ENCODE data around the gene SEL1L3.
"Not testable (repeated sequence)": the region's sequence is repeated elsewhere in the genome, so short reads cannot be mapped to it uniquely, and the experiment has no call there.

The SEL1L3 gene

GRCh38 chr4:25862411-25863346 lies at the start of gene SEL1L3:
Gene SEL1L3 (minus strand): TSS chr4:25862988. CDS start chr4:25862836, 152 bp downstream.
- Mint-ChIP-seq H3K9me3 (no peaks in the 10 kb centered on the region), H3K4me1 (peaks cover 46% of the 10 kb centered on the region)
- DNase-seq (ENCODE audit: low spot score in 2 of 2) = peak; percentile 35 to 70

GRCh38 chr4:25911356-25911755 lies 48.6 kb upstream of the SEL1L3 start:
- no peaks in the 10 kb centered on the region for H3K9me3 Mint-ChIP-seq
- H3K27ac Mint-ChIP-seq = no peak overlapping the region

More at GRCh38 chr4:25862411-25863346, at the start of gene SEL1L3:
- peak within 1 kb of the TSS; percentile 100 for H3K4me3 Mint-ChIP-seq
- H3K36me3 Mint-ChIP-seq = peaks cover 17% of the 10 kb centered on the region
- peak within 1 kb of the TSS; percentile 100 for H3K27ac Mint-ChIP-seq
- peak; percentile 52 for ATAC-seq

GRCh38 chr4:25908491-25908901 lies 45.7 kb upstream of the SEL1L3 start:
- no peak for DNase-seq (ENCODE audit: low spot score in 2 of 2)
- ATAC-seq = no peak
- H3K4me3 Mint-ChIP-seq = no peak overlapping the region
- peaks cover 20% of the 10 kb centered on the region for H3K4me1 Mint-ChIP-seq
- no peaks in the 10 kb centered on the region for H3K9me3 Mint-ChIP-seq
- H3K36me3 Mint-ChIP-seq = peaks cover 7% of the 10 kb centered on the region
- no peak overlapping the region for H3K27ac Mint-ChIP-seq

More at GRCh38 chr4:25911356-25911755, 48.6 kb upstream of the SEL1L3 start:
- Mint-ChIP-seq H3K4me1 (peaks cover 39% of the 10 kb centered on the region), H3K4me3 (no peak overlapping the region), H3K36me3 (peaks cover 13% of the 10 kb centered on the region)
- DNase-seq (ENCODE audit: low spot score in 2 of 2) (no peak), ATAC-seq (no peak)

GRCh38 chr4:25906113-25906512 lies 43.3 kb upstream of the SEL1L3 start:
- not testable (repeated sequence) for H3K36me3 Mint-ChIP-seq; DNase-seq (ENCODE audit: low spot score in 2 of 2); ATAC-seq; H3K9me3 Mint-ChIP-seq; H3K4me3 Mint-ChIP-seq; H3K27ac Mint-ChIP-seq
- peaks cover 10% of the 10 kb centered on the region for H3K4me1 Mint-ChIP-seq

- Mint-ChIP-seq H3K27ac (no peak overlapping the region), H3K4me1 (peaks cover 10% of the 10 kb centered on the region), H3K36me3 (peaks cover 4% of the 10 kb centered on the region), H3K9me3 (no peaks in the 10 kb centered on the region), H3K4me3 (no peak overlapping the region)
- DNase-seq (ENCODE audit: low spot score in 2 of 2) (no peak), ATAC-seq (no peak)
These were observed 42.6 kb upstream of the SEL1L3 start for GRCh38 chr4:25905371-25905770.

- Mint-ChIP-seq H3K9me3 (no peaks in the 10 kb centered on the region), H3K4me1 (peaks cover 10% of the 10 kb centered on the region), H3K36me3 (peaks cover 4% of the 10 kb centered on the region), H3K27ac (no peak overlapping the region), H3K4me3 (no peak overlapping the region)
- DNase-seq (ENCODE audit: low spot score in 2 of 2) (no peak), ATAC-seq (no peak)
These were observed 41.9 kb upstream of the SEL1L3 start for GRCh38 chr4:25904748-25905082.

- Mint-ChIP-seq H3K9me3 (no peaks in the 10 kb centered on the region), H3K36me3 (peaks cover 4% of the 10 kb centered on the region), H3K4me3 (no peak overlapping the region), H3K27ac (no peak overlapping the region), H3K4me1 (peaks cover 10% of the 10 kb centered on the region)
- DNase-seq (ENCODE audit: low spot score in 2 of 2) = no peak
- ATAC-seq = no peak
These were observed 41.3 kb upstream of the SEL1L3 start for GRCh38 chr4:25903900-25904747.

- no peak for DNase-seq (ENCODE audit: low spot score in 2 of 2)
- ATAC-seq = no peak
- peaks cover 4% of the 10 kb centered on the region for H3K36me3 Mint-ChIP-seq
- no peak overlapping the region for H3K4me3 Mint-ChIP-seq
- H3K27ac Mint-ChIP-seq = no peak overlapping the region
- H3K9me3 Mint-ChIP-seq = no peaks in the 10 kb centered on the region
- no peaks in the 10 kb centered on the region for H3K4me1 Mint-ChIP-seq
These were observed 38.2 kb upstream of the SEL1L3 start for GRCh38 chr4:25901030-25901430.

GRCh38 chr4:25900310-25900709 lies 37.5 kb upstream of the SEL1L3 start:
- no peaks in the 10 kb centered on the region for H3K9me3 Mint-ChIP-seq
- no peaks in the 10 kb centered on the region for H3K4me1 Mint-ChIP-seq
- ATAC-seq (peak; percentile 50), DNase-seq (ENCODE audit: low spot score in 2 of 2) (no peak)
- peaks cover under 1% of the 10 kb centered on the region for H3K36me3 Mint-ChIP-seq
- no peak overlapping the region for H3K27ac Mint-ChIP-seq
- H3K4me3 Mint-ChIP-seq = no peak overlapping the region

GRCh38 chr4:25896776-25897539 lies 34.2 kb upstream of the SEL1L3 start:
- no peak overlapping the region for H3K4me3 Mint-ChIP-seq
- no peak for DNase-seq (ENCODE audit: low spot score in 2 of 2)
- no peaks in the 10 kb centered on the region for H3K36me3 Mint-ChIP-seq
- no peak for ATAC-seq
- H3K27ac Mint-ChIP-seq = no peak overlapping the region
- H3K9me3 Mint-ChIP-seq = no peaks in the 10 kb centered on the region
- no peaks in the 10 kb centered on the region for H3K4me1 Mint-ChIP-seq

- H3K9me3 Mint-ChIP-seq = no peaks in the 10 kb centered on the region
- no peaks in the 10 kb centered on the region for H3K36me3 Mint-ChIP-seq
- H3K27ac Mint-ChIP-seq = no peak overlapping the region
- H3K4me1 Mint-ChIP-seq = peaks cover 5% of the 10 kb centered on the region
- ATAC-seq (no peak), DNase-seq (ENCODE audit: low spot score in 2 of 2) (no peak)
- no peak overlapping the region for H3K4me3 Mint-ChIP-seq
These were observed 30.0 kb upstream of the SEL1L3 start for GRCh38 chr4:25892796-25893195.

GRCh38 chr4:25890571-25891485 lies 28.0 kb upstream of the SEL1L3 start:
- Mint-ChIP-seq H3K4me1 (peaks cover 10% of the 10 kb centered on the region), H3K4me3 (no peak overlapping the region), H3K36me3 (peaks cover 4% of the 10 kb centered on the region), H3K27ac (no peak overlapping the region), H3K9me3 (no peaks in the 10 kb centered on the region)
- no peak for ATAC-seq
- DNase-seq (ENCODE audit: low spot score in 2 of 2) = no peak

GRCh38 chr4:25889589-25890503 lies 27.1 kb upstream of the SEL1L3 start:
- peaks cover 10% of the 10 kb centered on the region for H3K4me1 Mint-ChIP-seq
- peaks cover 4% of the 10 kb centered on the region for H3K36me3 Mint-ChIP-seq
- no peak for DNase-seq (ENCODE audit: low spot score in 2 of 2)
- no peak overlapping the region for H3K4me3 Mint-ChIP-seq
- H3K27ac Mint-ChIP-seq = no peak overlapping the region
- ATAC-seq = no peak
- H3K9me3 Mint-ChIP-seq = no peaks in the 10 kb centered on the region

Measured in stimulated activated effector memory CD8-positive, alpha-beta T cell treated with anti-CD3 and anti-CD28 coated beads, Interleukin-12 subunit alpha, Interleukin-12 subunit beta, amount 100 ng/mL, for 72 hours (primary cell).